ENCODE results near the gene CNTNAP2. TPM values are rescaled to one million over a fixed set of nuclear protein-coding genes. Genes with fewer than 3 reads are reported as not detected.

CNTNAP2 gene
- total RNA-seq, 6 experiments from 2014 or later, result 0.07 to 0.13 (median 0.12) TPM; not detected in 3

DNA sequence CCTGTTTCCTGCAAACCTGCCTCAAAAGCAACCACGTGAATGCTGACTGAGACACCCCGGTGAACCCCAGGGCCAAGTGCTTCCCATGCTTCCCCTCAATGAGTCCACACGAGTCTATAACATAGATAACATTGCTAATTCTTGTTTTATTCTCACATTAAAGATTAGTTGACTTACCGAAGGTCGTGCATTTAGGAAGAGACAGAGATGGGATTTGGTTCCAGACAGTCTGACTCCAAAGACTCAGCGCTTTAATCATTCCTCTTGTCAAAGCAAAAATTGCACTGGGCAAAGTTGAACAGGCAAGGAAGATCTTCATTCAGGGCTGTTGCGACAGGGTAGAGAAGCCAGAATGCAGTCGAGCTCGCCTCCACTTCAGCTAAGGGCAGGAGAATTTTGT is 2038.4 kb downstream of the CNTNAP2 start:
- Mint-ChIP-seq H3K4me3 (no peak overlapping the region), H3K27ac (no peak overlapping the region), H3K27me3 (ENCODE audit: insufficient read depth) (no peaks in the 10 kb centered on the region), H3K4me1 (ENCODE audit: low read depth) (no peaks in the 10 kb centered on the region), H3K36me3 (ENCODE audit: low read depth) (no peaks in the 10 kb centered on the region; the same call in 1 of the 2 replicates), H3K9me3 (peaks cover 49% of the 10 kb centered on the region)
- no peak for DNase-seq
- TF ChIP-seq, protein P1, sequence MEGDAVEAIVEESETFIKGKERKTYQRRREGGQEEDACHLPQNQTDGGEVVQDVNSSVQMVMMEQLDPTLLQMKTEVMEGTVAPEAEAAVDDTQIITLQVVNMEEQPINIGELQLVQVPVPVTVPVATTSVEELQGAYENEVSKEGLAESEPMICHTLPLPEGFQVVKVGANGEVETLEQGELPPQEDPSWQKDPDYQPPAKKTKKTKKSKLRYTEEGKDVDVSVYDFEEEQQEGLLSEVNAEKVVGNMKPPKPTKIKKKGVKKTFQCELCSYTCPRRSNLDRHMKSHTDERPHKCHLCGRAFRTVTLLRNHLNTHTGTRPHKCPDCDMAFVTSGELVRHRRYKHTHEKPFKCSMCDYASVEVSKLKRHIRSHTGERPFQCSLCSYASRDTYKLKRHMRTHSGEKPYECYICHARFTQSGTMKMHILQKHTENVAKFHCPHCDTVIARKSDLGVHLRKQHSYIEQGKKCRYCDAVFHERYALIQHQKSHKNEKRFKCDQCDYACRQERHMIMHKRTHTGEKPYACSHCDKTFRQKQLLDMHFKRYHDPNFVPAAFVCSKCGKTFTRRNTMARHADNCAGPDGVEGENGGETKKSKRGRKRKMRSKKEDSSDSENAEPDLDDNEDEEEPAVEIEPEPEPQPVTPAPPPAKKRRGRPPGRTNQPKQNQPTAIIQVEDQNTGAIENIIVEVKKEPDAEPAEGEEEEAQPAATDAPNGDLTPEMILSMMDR (IDR thresholded peaks at IDR 0.05), result no peak

DNA sequence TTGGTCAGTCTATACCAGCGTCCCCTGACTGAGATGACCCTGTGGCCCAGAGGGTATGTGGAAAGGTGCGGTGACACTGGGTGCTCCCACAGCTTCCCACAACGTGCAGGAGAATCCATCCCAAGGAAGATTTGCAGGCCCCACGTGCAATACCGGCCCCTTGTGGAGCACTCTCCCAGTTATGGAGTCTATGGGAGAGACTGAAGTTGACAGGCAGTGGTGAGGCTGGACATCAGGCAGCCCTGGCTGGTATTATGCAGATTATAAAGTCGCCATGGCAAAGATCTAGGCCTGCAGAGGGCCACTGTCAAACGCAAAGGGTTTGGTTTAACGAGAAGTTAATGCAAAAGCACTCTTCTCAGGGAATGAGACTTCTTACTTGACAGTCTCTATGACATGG is 2039.2 kb downstream of the CNTNAP2 start:
- TF ChIP-seq, protein P1 (IDR thresholded peaks at IDR 0.05), result no peak
- no peaks in the 10 kb centered on the region for H3K27me3 Mint-ChIP-seq (ENCODE audit: insufficient read depth)
- no peaks in the 10 kb centered on the region; the same call in 1 of the 2 replicates for H3K36me3 Mint-ChIP-seq (ENCODE audit: low read depth)
- DNase-seq, result no peak
- H3K4me3 Mint-ChIP-seq, result no peak overlapping the region
- H3K27ac Mint-ChIP-seq, result no peak overlapping the region
- no peaks in the 10 kb centered on the region for H3K4me1 Mint-ChIP-seq (ENCODE audit: low read depth)
- H3K9me3 Mint-ChIP-seq, result peaks cover 49% of the 10 kb centered on the region

DNA sequence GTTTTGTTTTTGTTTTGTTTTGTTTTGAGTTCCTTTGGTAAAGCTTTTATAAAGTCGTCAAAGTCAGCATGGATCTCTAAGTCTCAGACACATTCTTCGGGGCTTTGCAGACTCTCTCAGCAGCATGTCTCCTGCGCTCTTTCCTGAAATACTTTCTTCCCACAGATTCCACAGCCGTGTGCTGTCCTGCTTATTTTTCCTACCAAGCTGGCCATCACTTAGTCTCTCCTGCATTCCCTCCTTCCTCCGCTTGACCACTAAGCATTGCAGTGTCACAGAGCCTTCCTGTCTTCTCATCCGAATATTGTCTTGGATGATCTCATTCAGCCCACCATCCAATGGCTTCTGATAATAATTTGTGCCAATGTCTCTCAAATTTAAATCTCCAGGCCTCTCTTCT is 2039.6 kb downstream of the CNTNAP2 start:
- Mint-ChIP-seq H3K9me3 (peaks cover 49% of the 10 kb centered on the region), H3K27me3 (ENCODE audit: insufficient read depth) (no peaks in the 10 kb centered on the region), H3K27ac (no peak overlapping the region), H3K4me3 (no peak overlapping the region), H3K36me3 (ENCODE audit: low read depth) (no peaks in the 10 kb centered on the region; the same call in 1 of the 2 replicates), H3K4me1 (ENCODE audit: low read depth) (no peaks in the 10 kb centered on the region)
- DNase-seq, result no peak
- TF ChIP-seq, protein P1 (IDR thresholded peaks at IDR 0.05), result no peak

DNA sequence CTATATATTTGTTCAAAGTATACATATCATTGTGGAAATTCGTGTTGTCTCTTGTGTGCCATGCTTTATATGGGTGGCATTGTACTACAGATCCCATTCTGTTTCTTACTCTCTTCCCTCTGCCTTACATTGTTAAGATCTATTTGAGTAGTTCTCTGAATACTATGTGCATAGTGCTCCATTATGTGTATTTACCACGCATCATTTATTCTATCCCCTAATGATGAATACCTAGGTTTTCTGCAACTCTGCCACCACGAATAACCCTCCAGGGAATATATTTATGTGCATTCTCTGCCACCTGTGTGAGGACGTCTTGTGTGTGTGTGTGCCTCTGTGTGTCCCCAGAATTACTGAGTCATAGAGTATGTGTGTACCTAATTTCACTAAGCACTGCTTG is 2042.7 kb downstream of the CNTNAP2 start:
- no peaks in the 10 kb centered on the region for H3K27me3 Mint-ChIP-seq (ENCODE audit: insufficient read depth)
- no peak overlapping the region for H3K4me3 Mint-ChIP-seq
- no peaks in the 10 kb centered on the region for H3K36me3 Mint-ChIP-seq (ENCODE audit: low read depth)
- no peak overlapping the region for H3K27ac Mint-ChIP-seq
- H3K4me1 Mint-ChIP-seq (ENCODE audit: low read depth), result no peaks in the 10 kb centered on the region
- peaks cover 36% of the 10 kb centered on the region for H3K9me3 Mint-ChIP-seq
- TF ChIP-seq, protein P1 (IDR thresholded peaks at IDR 0.05), result no peak
- no peak for DNase-seq

DNA sequence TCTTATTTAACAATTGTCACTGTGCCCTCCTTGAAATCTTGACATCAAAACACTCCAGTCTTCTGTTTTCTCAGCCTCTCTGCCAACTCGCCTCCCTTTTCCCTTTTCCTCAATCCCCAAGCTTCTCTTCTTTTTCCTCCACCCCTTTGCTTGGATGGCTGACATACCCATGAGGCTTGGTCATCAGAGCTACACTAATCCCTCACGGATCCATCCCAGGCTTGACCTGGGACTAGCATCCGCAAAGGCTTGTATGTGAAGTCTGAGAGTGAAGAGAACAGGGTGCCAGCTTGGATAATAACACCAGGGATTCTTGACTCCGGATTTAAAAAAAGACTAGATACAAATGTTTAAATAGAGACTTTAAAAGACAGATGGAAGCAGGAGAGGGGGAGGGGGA is 2045.2 kb downstream of the CNTNAP2 start:
- Mint-ChIP-seq H3K9me3 (peaks cover 37% of the 10 kb centered on the region), H3K27me3 (ENCODE audit: insufficient read depth) (no peaks in the 10 kb centered on the region)

More for the DNA sequence above, 2045.2 kb downstream of the CNTNAP2 start:
- no peak for DNase-seq
- Mint-ChIP-seq H3K27ac (no peak overlapping the region), H3K4me3 (no peak overlapping the region), H3K4me1 (ENCODE audit: low read depth) (no peaks in the 10 kb centered on the region), H3K36me3 (ENCODE audit: low read depth) (no peaks in the 10 kb centered on the region)
- TF ChIP-seq, protein P1 (IDR thresholded peaks at IDR 0.05), result no peak

Data from HFFc6 (cell line).